Right atrium auricular region (tissue), 2 donors: Measurements from ENCODE around the gene SNORC. TPM values are rescaled to one million over a fixed set of nuclear protein-coding genes. Genes with fewer than 3 reads are reported as not detected.

ENCODE experiments used
- DNase-seq: peaks from one replicate; pipeline ENCODE4 v3.0.0-alpha.2; 2019; ENCODE audit warnings: low spot score
- H3K27ac ChIP-seq, 2 donors: fragments of 200-600 bp; sonication (generic); 1 replicate in 1 of 2; 2 replicates in 1 of 2; pipeline ENCODE4 v1.5.1; 2016 to 2019
- H3K27me3 ChIP-seq, 2 donors: fragments of 200-600 bp; sonication (generic); one replicate each; pipeline versions ENCODE4 v1.5.1 to v1.6.0; 2017 to 2019
- H3K36me3 ChIP-seq: fragments of 200-600 bp; sonication (generic); one replicate; pipeline ENCODE4 v1.5.1; 2016
- H3K4me1 ChIP-seq, 2 donors: fragments of 200-600 bp; sonication (generic); one replicate each; pipeline versions ENCODE4 v1.5.1 to v1.6.0; 2017 to 2019
- H3K4me3 ChIP-seq, 2 donors: fragments of 200-600 bp; sonication (generic); 1 replicate in 1 of 2; 2 replicates in 1 of 2; pipeline ENCODE4 v1.5.1; 2017 to 2019; ENCODE audit warnings: mild to moderate bottlenecking in 1 of 2, moderate library complexity in 1 of 2
- H3K9me3 ChIP-seq, 2 donors: fragments of 200-600 bp; sonication (generic); one replicate each; pipeline ENCODE4 v1.5.1; 2019
- total RNA-seq, 2 donors: library from RNA; depleted of rRNA; stranded (reverse); fragments of >200 nt; gene quantifications; one replicate each; pipeline ENCODE4 v1.1.0, GENCODE V29; 2016
- TF ChIP-seq, protein P1 (sequence below), 2 donors: fragments of 200-600 bp; sonication (generic); IDR thresholded peaks; one replicate each; pipeline ENCODE4 v1.5.1; 2019; ENCODE audit warnings: antibody characterized with exemption in 2 of 2

SNORC gene
- total RNA-seq, 2 donors from 2014 or later, result 0.12 to 0.30 TPM

DNA sequence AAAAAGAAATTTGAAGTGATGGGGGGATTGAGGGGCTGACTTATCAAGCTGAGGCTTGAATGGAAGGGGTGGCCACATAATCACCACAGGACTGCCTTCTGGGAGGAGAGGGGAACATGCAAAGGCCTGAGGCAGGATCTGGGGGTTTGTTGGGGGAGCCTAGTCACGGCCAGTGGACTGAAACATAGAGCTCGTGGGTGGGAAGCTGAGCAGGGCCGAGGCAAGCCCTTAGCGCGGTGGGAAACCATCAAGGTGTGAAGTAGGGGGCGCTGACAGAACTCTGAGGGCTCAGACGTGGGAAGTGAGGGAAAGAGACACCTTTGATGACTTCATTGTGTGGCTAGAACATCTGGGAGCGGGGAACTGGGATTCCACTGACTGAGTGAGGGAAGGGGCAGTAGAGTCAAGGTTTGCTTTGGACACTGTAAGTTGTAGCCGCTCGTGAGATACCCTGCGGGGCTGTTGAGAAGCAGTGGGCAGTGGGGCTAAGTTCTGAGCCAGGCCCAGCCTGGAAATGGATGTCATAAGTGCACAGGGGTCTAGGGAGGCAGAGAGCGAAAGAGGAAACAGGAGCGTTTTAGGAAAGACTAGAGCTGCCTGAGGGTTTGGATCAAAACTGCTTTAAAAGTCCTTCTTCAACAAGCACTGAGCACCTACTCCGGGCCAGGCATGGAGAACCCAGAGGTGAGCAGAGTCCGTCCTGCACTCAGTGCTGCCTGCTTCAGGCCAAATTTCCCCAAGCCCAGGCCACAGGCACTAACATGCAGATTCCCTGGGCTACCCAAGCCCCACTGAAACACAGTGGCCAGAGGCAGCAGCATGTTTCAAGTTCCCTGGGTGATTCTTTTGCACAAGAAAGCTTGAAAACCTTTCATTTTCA is 686 bp upstream of the SNORC start:
- H3K27me3 ChIP-seq, result no peaks in the 10 kb centered on the region
- no peak overlapping the region for H3K27ac ChIP-seq
- no peaks in the 10 kb centered on the region for H3K9me3 ChIP-seq
- TF ChIP-seq, protein P1, sequence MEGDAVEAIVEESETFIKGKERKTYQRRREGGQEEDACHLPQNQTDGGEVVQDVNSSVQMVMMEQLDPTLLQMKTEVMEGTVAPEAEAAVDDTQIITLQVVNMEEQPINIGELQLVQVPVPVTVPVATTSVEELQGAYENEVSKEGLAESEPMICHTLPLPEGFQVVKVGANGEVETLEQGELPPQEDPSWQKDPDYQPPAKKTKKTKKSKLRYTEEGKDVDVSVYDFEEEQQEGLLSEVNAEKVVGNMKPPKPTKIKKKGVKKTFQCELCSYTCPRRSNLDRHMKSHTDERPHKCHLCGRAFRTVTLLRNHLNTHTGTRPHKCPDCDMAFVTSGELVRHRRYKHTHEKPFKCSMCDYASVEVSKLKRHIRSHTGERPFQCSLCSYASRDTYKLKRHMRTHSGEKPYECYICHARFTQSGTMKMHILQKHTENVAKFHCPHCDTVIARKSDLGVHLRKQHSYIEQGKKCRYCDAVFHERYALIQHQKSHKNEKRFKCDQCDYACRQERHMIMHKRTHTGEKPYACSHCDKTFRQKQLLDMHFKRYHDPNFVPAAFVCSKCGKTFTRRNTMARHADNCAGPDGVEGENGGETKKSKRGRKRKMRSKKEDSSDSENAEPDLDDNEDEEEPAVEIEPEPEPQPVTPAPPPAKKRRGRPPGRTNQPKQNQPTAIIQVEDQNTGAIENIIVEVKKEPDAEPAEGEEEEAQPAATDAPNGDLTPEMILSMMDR (IDR thresholded peaks at IDR 0.05), result no peak
- no peaks in the 10 kb centered on the region for H3K4me1 ChIP-seq
- DNase-seq, result no peak
- no peaks in the 10 kb centered on the region for H3K36me3 ChIP-seq
- H3K4me3 ChIP-seq, result no peak overlapping the region

DNA sequence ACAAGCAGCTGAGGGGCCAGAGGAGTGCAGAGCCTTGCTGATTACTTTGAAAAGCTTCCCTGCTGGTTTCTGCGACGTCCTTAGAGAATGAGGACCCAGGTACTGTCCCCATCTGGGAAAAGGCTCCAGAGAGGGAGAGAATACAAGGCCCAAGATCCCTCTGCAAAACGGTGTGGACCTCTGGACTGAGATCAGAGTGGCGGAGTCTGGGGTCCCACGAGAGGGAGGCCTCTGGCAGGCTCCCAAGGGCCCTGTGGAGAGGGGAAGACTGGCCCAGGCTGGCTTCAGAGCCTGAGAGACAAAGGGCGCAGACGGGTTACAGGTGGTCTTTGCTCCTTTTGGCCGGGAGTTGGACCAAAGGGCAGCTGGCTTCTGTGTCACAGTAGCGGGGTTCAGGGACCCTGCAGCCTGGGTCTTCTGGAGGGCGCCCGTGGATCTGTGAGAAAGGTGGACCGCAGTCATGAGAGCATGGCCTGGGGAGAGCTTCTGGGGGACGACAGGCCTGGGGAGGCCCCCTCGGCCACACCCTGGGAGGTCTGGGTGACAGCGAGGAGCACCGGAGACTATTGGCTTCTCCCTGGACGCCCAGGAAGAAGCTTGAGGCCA is 805 bp downstream of the SNORC start:
- TF ChIP-seq, protein P1 (IDR thresholded peaks at IDR 0.05), result no peak
- Histone ChIP-seq H3K9me3 (no peaks in the 10 kb centered on the region), H3K4me3 (no peak overlapping the region), H3K36me3 (no peaks in the 10 kb centered on the region), H3K27me3 (peaks cover 0 to 4% of the 10 kb centered on the region in 2 donors), H3K4me1 (peaks cover 0 to 4% of the 10 kb centered on the region in 2 donors), H3K27ac (no peak overlapping the region)
- DNase-seq, result no peak

DNA sequence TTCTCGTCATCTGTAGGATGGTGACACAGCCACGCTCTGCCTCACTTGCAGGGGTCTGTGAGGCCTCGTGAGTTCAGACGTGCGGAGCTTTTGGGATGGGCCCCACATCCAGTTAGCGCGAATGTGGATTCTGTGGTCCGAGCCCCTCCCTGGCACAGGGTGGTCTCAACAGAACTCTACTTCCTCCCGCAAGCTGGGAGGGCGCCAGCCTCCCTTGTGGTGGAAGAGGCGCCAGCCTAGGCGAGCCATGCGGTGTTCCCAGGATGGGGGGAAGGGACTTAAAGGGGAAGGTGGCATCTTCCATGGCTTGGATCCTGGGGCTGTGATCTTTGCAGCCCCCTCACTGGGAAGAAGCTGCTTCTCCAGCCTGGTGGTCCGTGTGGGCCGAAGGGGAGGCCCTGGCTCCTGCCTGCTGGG is 1.4 kb downstream of the SNORC start:
- peaks cover 0 to 9% of the 10 kb centered on the region in 2 donors for H3K4me1 ChIP-seq
- H3K9me3 ChIP-seq, result no peaks in the 10 kb centered on the region
- no peak for DNase-seq
- H3K36me3 ChIP-seq, result no peaks in the 10 kb centered on the region
- no peak overlapping the region for H3K27ac ChIP-seq
- peaks cover 0 to 6% of the 10 kb centered on the region in 2 donors for H3K27me3 ChIP-seq
- H3K4me3 ChIP-seq, result no peak overlapping the region
- TF ChIP-seq, protein P1 (IDR thresholded peaks at IDR 0.05), result no peak

DNA sequence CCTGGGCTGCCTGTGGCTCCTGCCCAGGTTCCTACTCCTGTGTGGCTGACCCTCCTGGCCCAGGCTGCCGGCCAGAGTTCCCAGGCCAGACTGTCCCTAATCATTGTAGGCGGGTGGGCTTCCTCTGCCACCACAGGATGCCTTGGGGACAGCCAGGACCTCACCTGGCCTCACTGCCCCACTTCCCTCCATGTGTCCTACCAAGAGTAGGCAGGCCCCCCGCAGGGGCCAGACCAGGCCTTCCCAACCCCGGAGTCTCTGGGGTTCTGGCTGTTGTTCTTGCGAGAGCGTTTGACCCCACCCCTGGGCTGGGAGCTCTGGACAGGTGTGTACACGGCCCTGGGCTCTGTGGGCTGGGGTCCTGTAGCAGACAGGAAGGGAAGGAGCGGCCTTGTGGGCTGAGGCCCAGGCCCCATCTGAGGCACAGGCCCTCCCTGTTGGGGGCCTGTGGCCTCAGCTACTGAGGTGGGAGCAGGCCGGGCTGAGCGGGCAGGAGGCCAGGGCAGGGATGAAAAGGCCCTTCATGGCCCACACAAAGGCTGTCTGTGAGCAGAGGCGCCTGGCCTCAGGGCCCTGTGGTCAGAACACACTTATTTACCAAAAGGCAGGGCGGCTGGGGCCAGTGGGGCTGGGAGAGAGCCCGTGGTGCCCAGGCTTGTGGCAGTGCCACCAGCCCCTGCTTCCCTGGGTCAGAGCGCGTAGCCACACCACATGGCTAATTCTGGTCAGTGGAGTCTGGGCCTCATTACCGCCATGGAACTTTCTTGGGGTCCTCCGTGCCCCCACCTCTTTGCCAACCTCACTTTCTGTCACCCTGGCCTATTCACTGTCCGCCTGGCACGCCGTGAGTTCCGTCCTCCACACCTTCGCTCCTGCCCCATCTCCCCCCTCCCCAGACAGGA is 2.0 kb downstream of the SNORC start:
- no peaks in the 10 kb centered on the region for H3K36me3 ChIP-seq
- H3K27me3 ChIP-seq, result peaks cover 0 to 6% of the 10 kb centered on the region in 2 donors
- no peak overlapping the region for H3K4me3 ChIP-seq
- no peaks in the 10 kb centered on the region for H3K9me3 ChIP-seq
- peaks cover 0 to 15% of the 10 kb centered on the region in 2 donors for H3K4me1 ChIP-seq
- no peak for DNase-seq
- H3K27ac ChIP-seq, result no peak overlapping the region
- TF ChIP-seq, protein P1 (IDR thresholded peaks at IDR 0.05), result no peak

DNA sequence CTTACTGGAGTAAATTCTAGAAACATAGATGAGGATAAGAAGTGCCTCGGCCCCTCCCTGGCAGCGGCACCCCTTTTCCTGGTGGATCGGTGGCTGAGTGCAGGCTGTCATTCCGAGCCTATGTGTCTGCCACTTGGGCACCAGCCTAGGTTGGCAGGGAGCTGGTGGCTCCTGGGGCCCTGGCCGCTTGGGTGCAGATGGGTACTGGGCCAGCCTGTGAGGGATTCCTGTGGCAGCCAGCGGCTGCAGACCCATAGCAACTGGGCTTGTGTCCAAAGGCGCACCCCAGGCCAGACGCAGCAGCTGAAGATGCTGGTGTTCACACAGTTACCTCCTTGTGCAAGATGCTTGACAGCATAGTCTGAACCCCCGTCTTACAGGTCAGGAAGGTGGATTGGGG is 2.8 kb downstream of the SNORC start:
- Histone ChIP-seq H3K36me3 (no peaks in the 10 kb centered on the region), H3K9me3 (no peaks in the 10 kb centered on the region), H3K4me3 (no peak overlapping the region), H3K4me1 (peaks cover 0 to 15% of the 10 kb centered on the region in 2 donors), H3K27me3 (peaks cover 0 to 6% of the 10 kb centered on the region in 2 donors), H3K27ac (no peak overlapping the region)
- TF ChIP-seq, protein P1 (IDR thresholded peaks at IDR 0.05), result no peak
- no peak for DNase-seq
